ENCODE results near the gene MYH10.

MYH10 gene

GRCh38 chr17:8444494-8444893, 186.0 kb downstream of the MYH10 start:
- DNase-seq (ENCODE audit: low spot score) = no peak

- DNase-seq (ENCODE audit: low spot score) = no peak
Measured at GRCh38 chr17:8443756-8444155, 186.8 kb downstream of the MYH10 start.

GRCh38 chr17:8442310-8442709, 188.2 kb downstream of the MYH10 start:
- DNase-seq (ENCODE audit: low spot score) = no peak

GRCh38 chr17:8441690-8442089, 188.8 kb downstream of the MYH10 start:
- no peak for DNase-seq (ENCODE audit: low spot score)

DNA sequence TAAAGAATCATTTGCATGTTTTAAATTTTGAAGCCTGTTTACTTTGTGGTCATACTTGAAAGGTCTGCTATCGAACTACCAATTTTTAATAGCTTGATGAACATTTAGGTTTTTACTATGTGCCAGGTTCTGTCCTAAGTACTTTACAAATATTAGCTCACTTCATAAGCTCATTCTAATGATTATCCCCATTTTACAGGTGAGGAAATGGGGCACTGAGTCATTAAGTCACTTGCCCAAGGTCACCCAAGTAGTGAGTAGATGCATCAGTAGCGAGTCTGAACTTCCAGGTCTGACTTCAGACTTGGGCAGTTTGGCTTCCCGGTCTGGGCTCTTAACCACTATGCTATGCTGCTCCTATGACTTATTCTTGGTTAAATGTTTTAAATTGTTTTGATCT, 190.8 kb downstream of the MYH10 start:
- no peak for DNase-seq (ENCODE audit: low spot score)

GRCh38 chr17:8438441-8438840, 192.1 kb downstream of the MYH10 start:
- DNase-seq (ENCODE audit: low spot score) = no peak

- DNase-seq (ENCODE audit: low spot score) = no peak
Measured at GRCh38 chr17:8436844-8437171, 193.7 kb downstream of the MYH10 start.

- peak; percentile 55 for DNase-seq (ENCODE audit: low spot score)
Measured at GRCh38 chr17:8436169-8436843, 194.2 kb downstream of the MYH10 start.

- DNase-seq (ENCODE audit: low spot score) = peak; percentile 99
Measured at GRCh38 chr17:8435245-8436168, 195.0 kb downstream of the MYH10 start, which contains the start of gene NDEL1. NDEL1 (plus strand) TSS chr17:8435884; CDS start chr17:8444272, 8,388 bp downstream.

GRCh38 chr17:8430966-8431365, 199.6 kb downstream of the MYH10 start:
- DNase-seq (ENCODE audit: low spot score) = no peak

DNA sequence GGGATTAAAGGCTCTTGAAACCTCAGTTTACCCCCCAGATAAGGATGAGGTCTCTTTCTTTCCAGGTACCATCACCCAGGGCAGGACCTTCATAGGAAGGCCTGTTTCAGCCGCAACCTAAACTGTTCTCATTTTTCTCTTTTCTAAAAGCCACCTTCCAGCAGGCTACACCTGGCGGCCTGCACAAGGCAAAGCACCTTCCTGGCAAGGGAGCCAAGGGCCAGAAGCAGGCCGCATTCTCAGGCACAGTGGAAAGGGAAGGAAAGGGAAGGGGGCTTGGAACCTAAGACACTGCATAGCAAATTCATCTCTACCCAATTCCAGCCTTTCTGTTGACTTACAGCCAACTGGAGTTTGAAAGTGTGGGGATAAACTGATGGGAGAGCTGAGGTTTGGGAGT, 203.7 kb downstream of the MYH10 start:
- no peak for DNase-seq (ENCODE audit: low spot score)

- no peak for DNase-seq (ENCODE audit: low spot score)
Measured at GRCh38 chr17:8426094-8426720, 204.3 kb downstream of the MYH10 start.

Data from activated CD4-positive, alpha-beta T cell treated with anti-CD3 and anti-CD28 coated beads, Interleukin-2, Interleukin-4, amounts not matched to agents 100 ng/mL and 50 ng/mL, durations not matched to agents 16 hours and 8 hours (primary cell).